ENCODE measurements around the gene TENM3.

GRCh38 chr4:182643801-182644682 is 400.8 kb downstream of the TENM3 start:
- no peak for TF ChIP-seq CTCF (IDR thresholded peaks at IDR 0.05)
- no peak for TF ChIP-seq POLR2A (IDR thresholded peaks at IDR 0.05)

All from lower leg skin (tissue), 3 donors.